Measurements from ENCODE around the gene KRT86.

Gene KRT86

DNA sequence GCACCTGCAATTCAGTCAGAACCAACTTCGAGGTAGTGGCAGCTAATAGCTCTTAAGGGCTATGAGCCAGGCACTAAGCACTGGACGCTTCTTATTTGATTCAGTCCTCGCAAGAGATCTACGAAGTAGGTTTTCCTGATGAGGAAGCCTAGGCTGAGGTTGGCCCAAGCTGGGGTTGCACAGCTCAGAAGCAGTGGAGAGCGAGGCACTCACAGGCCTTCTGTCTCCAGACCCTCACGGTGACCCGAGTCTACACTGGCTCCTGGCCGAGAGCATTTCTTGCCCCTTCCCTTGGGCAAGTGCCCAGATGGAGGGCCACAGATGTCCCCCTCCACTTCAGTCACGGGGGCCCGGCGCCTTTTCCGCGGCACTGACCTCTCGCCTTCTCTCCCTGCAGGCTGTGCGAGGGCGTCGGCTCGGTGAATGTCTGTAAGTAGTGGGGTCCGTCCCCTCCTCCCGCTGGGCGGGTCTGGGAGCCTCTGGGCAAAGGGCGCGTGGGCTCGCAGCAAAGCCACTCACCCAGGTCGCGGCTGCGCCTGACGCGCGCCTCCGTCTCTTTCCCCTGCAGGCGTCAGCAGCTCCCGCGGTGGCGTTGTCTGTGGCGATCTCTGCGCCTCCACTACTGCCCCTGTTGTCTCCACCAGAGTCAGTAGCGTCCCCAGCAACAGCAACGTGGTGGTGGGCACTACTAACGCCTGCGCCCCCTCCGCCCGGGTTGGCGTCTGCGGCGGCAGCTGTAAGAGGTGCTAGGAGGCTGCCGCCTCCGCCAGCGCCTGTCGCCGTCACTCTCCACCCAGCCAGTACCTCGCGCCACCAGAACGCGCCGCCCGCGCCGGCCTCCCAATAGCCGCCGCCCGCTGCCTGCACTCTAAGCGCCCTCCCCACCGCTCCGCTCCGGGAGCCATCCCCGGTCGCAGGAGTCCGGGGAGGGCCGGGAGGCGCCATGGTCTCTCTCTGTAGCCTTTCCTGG lies 33.7 kb downstream of the KRT86 start (continued):
- TF ChIP-seq, protein P1, sequence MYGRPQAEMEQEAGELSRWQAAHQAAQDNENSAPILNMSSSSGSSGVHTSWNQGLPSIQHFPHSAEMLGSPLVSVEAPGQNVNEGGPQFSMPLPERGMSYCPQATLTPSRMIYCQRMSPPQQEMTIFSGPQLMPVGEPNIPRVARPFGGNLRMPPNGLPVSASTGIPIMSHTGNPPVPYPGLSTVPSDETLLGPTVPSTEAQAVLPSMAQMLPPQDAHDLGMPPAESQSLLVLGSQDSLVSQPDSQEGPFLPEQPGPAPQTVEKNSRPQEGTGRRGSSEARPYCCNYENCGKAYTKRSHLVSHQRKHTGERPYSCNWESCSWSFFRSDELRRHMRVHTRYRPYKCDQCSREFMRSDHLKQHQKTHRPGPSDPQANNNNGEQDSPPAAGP (tag by site-specific recombination; IDR thresholded peaks at IDR 0.05): no peak
- 0 out of 2 replicates have a peak, but pooled peaks have one; percentile 12 for TF ChIP-seq SP3 (tag by site-specific recombination; IDR thresholded peaks at IDR 0.05)
- peak; percentile 72 for TF ChIP-seq GLIS1 (tag by site-specific recombination; IDR thresholded peaks at IDR 0.05)
- TF ChIP-seq, protein P2, sequence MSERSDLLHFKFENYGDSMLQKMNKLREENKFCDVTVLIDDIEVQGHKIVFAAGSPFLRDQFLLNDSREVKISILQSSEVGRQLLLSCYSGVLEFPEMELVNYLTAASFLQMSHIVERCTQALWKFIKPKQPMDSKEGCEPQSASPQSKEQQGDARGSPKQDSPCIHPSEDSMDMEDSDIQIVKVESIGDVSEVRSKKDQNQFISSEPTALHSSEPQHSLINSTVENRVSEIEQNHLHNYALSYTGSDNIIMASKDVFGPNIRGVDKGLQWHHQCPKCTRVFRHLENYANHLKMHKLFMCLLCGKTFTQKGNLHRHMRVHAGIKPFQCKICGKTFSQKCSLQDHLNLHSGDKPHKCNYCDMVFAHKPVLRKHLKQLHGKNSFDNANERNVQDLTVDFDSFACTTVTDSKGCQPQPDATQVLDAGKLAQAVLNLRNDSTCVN (tag by site-specific recombination; optimal IDR thresholded peaks at IDR 0.05): peak; percentile 86
- peak; percentile 92 for TF ChIP-seq EGR2 (tag by site-specific recombination; IDR thresholded peaks at IDR 0.05; ENCODE audit: low read depth)
- no peak for TF ChIP-seq ZNF76 (tag by site-specific recombination; IDR thresholded peaks at IDR 0.05; ENCODE audit: borderline replicate concordance, low read depth)
- TF ChIP-seq ZSCAN30 (tag by site-specific recombination; IDR thresholded peaks at IDR 0.05): 0 out of 2 replicates have a peak, but pooled peaks have one; percentile 10
- TF ChIP-seq ZEB2 (tag by site-specific recombination; IDR thresholded peaks at IDR 0.05): 0 out of 2 replicates have a peak, but pooled peaks have one; percentile 29
- TF ChIP-seq MEIS1 (CRISPR knock-in tag; IDR thresholded peaks at IDR 0.05; ENCODE audit: borderline replicate concordance): no peak
- TF ChIP-seq, protein P3, sequence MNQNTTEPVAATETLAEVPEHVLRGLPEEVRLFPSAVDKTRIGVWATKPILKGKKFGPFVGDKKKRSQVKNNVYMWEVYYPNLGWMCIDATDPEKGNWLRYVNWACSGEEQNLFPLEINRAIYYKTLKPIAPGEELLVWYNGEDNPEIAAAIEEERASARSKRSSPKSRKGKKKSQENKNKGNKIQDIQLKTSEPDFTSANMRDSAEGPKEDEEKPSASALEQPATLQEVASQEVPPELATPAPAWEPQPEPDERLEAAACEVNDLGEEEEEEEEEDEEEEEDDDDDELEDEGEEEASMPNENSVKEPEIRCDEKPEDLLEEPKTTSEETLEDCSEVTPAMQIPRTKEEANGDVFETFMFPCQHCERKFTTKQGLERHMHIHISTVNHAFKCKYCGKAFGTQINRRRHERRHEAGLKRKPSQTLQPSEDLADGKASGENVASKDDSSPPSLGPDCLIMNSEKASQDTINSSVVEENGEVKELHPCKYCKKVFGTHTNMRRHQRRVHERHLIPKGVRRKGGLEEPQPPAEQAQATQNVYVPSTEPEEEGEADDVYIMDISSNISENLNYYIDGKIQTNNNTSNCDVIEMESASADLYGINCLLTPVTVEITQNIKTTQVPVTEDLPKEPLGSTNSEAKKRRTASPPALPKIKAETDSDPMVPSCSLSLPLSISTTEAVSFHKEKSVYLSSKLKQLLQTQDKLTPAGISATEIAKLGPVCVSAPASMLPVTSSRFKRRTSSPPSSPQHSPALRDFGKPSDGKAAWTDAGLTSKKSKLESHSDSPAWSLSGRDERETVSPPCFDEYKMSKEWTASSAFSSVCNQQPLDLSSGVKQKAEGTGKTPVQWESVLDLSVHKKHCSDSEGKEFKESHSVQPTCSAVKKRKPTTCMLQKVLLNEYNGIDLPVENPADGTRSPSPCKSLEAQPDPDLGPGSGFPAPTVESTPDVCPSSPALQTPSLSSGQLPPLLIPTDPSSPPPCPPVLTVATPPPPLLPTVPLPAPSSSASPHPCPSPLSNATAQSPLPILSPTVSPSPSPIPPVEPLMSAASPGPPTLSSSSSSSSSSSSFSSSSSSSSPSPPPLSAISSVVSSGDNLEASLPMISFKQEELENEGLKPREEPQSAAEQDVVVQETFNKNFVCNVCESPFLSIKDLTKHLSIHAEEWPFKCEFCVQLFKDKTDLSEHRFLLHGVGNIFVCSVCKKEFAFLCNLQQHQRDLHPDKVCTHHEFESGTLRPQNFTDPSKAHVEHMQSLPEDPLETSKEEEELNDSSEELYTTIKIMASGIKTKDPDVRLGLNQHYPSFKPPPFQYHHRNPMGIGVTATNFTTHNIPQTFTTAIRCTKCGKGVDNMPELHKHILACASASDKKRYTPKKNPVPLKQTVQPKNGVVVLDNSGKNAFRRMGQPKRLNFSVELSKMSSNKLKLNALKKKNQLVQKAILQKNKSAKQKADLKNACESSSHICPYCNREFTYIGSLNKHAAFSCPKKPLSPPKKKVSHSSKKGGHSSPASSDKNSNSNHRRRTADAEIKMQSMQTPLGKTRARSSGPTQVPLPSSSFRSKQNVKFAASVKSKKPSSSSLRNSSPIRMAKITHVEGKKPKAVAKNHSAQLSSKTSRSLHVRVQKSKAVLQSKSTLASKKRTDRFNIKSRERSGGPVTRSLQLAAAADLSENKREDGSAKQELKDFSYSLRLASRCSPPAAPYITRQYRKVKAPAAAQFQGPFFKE (tag by site-specific recombination; IDR thresholded peaks at IDR 0.05; ENCODE audit: borderline replicate concordance): no peak
- peak; percentile 25; the same call in 1 of the 2 replicates for TF ChIP-seq ZNF660 (tag by site-specific recombination; IDR thresholded peaks at IDR 0.05)
- TF ChIP-seq ZNF768 (tag by site-specific recombination; IDR thresholded peaks at IDR 0.05): no peak
- no peak for TF ChIP-seq GLI4 (tag by site-specific recombination; IDR thresholded peaks at IDR 0.05)
- TF ChIP-seq GLIS2 (tag by site-specific recombination; IDR thresholded peaks at IDR 0.05): peak; percentile 42; the same call in 1 of the 2 replicates
- TF ChIP-seq ZNF10 (tag by site-specific recombination; IDR thresholded peaks at IDR 0.05): 0 out of 2 replicates have a peak, but pooled peaks have one; percentile 39

DNA sequence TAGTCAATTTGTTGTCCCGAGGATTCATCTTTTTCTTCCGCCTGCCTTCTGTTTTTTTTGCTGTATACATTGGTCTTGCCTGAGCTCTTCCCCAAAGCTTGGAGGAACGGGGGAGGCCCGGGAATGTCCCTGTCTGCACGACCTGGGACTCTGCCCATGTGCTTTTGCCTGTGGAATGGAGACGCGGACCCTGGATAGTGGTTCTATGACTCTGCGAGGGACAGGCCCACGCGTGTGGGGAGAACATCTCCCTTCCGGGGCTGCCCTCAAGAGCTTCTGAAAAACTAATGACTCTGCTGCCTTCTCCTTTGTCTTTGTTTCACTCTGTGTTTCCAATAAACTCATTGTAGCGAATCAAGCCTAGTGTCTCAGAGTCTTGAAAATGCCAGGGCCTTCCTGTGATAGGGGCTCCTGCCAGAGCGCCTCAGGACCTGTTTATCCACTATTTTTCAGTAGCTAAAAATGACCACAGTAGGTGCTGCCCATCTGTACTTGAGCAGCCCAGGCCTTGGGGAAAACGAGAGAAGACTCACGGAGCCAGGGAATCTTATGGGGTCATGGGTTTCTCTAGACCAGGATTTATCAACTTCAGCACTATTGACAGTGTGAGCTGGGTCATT lies 34.5 kb downstream of the KRT86 start:
- Histone ChIP-seq H3K36me3 (ENCODE audit: control insufficient read depth in 2 of 2, insufficient read depth in 1 of 2, low read length in 2 of 2) (no peaks in the 10 kb centered on the region), H3K27ac (ENCODE audit: extremely low read depth, low read depth, low read length) (no peak overlapping the region), H3K4me3 (ENCODE audit: low read depth, low read length) (no peak overlapping the region), H3K9me3 (ENCODE audit: control insufficient read depth, insufficient read depth, low read depth, low read length) (no peaks in the 10 kb centered on the region), H3K4me1 (ENCODE audit: control insufficient read depth, insufficient read depth, low read length) (no peaks in the 10 kb centered on the region)
- POLR2A ChIA-PET: no interaction called here
- CTCF ChIA-PET: interaction anchor here (1.1 to 5.1 kb wide), 4 partner anchors 19 to 105 kb away, joined by 3 to 41 read pairs (median 8); no protein-coding TSS in a partner anchor
- no peak for TF ChIP-seq BCL11A (tag by site-specific recombination; IDR thresholded peaks at IDR 0.05; ENCODE audit: low read depth)
- TF ChIP-seq, protein P4, sequence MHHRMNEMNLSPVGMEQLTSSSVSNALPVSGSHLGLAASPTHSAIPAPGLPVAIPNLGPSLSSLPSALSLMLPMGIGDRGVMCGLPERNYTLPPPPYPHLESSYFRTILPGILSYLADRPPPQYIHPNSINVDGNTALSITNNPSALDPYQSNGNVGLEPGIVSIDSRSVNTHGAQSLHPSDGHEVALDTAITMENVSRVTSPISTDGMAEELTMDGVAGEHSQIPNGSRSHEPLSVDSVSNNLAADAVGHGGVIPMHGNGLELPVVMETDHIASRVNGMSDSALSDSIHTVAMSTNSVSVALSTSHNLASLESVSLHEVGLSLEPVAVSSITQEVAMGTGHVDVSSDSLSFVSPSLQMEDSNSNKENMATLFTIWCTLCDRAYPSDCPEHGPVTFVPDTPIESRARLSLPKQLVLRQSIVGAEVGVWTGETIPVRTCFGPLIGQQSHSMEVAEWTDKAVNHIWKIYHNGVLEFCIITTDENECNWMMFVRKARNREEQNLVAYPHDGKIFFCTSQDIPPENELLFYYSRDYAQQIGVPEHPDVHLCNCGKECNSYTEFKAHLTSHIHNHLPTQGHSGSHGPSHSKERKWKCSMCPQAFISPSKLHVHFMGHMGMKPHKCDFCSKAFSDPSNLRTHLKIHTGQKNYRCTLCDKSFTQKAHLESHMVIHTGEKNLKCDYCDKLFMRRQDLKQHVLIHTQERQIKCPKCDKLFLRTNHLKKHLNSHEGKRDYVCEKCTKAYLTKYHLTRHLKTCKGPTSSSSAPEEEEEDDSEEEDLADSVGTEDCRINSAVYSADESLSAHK (tag by site-specific recombination; IDR thresholded peaks at IDR 0.05): no peak
- TF ChIP-seq ZNF391 (tag by site-specific recombination; IDR thresholded peaks at IDR 0.05; ENCODE audit: borderline replicate concordance, low read depth): no peak
- TF ChIP-seq ZNF366 (tag by site-specific recombination; conservative IDR thresholded peaks at IDR 0.05): no peak
- no peak for TF ChIP-seq WT1 (tag by site-specific recombination; IDR thresholded peaks at IDR 0.05)
- no peak for TF ChIP-seq ZNF24 (tag by site-specific recombination; IDR thresholded peaks at IDR 0.05)
- TF ChIP-seq ZSCAN23 (tag by site-specific recombination; IDR thresholded peaks at IDR 0.05): no peak
- TF ChIP-seq YY1 (tag by site-specific recombination; IDR thresholded peaks at IDR 0.05): no peak
